GM21360 (cell line): ENCODE results near the gene MAPRE3.
"Not testable (repeated sequence)": the region's sequence is repeated elsewhere in the genome, so short reads cannot be mapped to it uniquely, and the experiment has no call there.

ENCODE experiments used
- ATAC-seq: cut with Tn5 transposase; IDR thresholded peaks from one replicate; pipeline ENCODE4 v1.9.1; 2021; ENCODE audit warnings: mild to moderate bottlenecking, moderate library complexity; ENCODE audit not compliant: unreplicated experiment

Gene MAPRE3

GRCh38 chr2:27067385-27067784 lies 96.9 kb downstream of the MAPRE3 start:
- no peak for ATAC-seq

DNA sequence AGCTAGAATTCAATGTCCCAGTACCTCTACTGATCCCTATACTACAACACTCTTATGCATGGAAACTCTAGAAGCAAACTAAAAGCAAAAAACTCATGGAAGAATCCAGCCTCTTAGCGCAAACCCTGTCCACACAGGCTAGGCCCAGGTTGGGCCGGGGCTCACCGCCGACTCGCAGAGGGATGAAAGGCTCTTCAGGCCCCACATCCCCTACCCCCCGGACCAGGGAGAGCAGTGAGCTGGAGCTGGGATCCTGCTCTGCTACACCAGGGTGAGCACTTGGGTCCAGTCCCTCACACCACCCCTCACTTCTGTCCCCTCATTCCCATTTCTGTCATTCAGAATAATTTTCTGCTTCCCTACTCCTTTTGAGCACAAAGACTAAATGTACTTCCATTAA lies 99.0 kb downstream of the MAPRE3 start:
- no peak for ATAC-seq

DNA sequence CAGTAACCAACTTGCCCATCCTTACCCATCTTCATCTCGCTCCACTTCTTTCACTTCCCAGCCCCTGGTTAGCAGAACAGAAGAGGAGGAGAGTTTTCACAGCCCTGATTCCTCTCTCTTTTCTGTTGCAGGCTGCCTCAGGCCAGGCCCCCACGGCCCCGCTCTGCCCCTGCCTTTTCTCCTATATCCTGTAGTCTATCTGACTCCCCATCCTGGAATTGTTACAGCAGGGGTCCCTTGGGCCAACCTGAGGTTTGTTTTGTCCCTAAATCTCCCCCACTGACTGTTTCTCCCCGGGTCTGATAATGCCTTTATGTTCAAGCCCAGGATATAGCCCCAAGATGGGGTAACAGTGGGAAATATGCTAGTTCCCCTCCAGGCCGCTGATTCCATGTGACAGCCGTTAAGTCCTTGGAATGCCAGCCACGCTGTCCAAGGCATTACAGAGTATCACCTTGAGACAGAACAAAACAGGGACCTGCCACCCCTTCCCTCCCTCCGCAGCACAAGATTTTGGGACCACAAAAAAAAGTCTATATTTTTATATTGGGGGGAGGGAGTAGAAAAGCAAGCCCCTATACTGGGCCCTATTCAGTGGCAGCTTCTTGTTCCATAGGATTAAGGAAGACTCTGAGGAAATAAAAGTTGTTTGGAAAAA lies 99.7 kb downstream of the MAPRE3 start:
- ATAC-seq, result no peak

GRCh38 chr2:27070653-27071276 lies 100.3 kb downstream of the MAPRE3 start:
- no peak for ATAC-seq

- ATAC-seq, result peak; percentile 74
Measured at GRCh38 chr2:27071277-27071989, 101.0 kb downstream of the MAPRE3 start, which contains the start of gene OST4. Gene OST4, minus strand, starts transcription at chr2:27071654.

- ATAC-seq, result peak; percentile 17
Measured at GRCh38 chr2:27071990-27072830, 101.8 kb downstream of the MAPRE3 start.

DNA sequence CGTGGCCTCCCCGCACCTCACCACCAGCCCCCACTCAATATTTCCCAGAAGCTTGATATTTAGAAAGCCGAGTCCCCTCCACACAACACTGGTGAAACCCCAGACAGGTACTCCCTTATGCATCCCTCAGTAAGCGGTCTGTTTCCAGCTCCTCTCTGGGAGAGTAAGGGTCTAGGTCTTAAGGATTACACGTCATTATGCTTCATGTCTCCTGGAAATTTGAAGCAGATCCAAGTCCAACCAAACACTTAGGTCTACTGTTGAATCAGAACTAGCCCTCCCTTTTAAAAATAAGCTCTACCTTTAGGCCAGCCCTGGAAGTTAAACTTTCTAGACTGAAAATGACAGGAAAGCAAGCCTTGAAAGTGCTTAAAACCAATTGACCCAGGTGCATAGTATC lies 102.5 kb downstream of the MAPRE3 start:
- no peak for ATAC-seq

DNA sequence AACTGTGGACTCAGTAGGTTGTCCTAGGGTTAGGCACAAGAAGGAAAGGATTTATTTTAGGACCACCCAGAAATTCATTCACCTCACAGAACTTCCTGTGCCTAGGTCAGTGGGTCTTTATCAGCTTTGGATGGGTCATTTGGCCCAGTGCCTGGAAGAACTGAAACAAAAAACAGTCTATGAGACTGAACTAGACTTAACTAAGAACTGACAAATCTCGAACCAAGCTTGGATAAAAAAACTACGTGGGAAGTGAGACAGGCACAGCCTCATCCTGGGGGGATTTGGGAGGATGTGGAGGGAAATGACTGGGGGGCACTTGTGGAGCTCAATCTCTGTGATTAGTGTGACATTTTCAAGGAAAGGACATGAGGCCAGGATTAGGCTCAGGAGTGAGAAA lies 103.3 kb downstream of the MAPRE3 start:
- no peak for ATAC-seq

GRCh38 chr2:27074738-27075565 lies 104.5 kb downstream of the MAPRE3 start:
- no peak for ATAC-seq

- ATAC-seq, result not testable (repeated sequence)
Measured at GRCh38 chr2:27075566-27075871, 105.1 kb downstream of the MAPRE3 start.

DNA sequence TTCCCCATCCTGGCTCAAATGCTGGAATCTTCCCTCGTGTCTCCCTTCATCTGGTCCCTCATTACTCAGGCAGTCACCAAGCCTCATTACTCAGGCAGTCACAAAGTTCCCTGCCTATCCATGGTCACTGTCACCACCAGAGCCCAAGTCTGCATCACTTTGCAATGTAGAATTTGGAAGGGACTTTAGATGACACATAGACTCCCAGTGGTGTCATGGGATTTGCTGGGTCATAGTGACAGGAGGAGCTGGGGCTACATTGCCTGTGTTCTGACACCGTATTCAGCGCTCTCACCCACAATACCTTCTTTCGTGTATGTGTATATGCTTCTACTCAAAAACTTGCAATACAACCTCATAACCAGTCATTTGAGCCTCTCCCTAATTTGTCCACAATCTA lies 105.9 kb downstream of the MAPRE3 start:
- no peak for ATAC-seq
